NCI-H82 treated with DMSO at 0.1 percent for 48 hours (cell line): Measurements from ENCODE around the gene BANF1.

Source experiments
- DNase-seq: peaks from one replicate; lab custom pipeline; 2025; ENCODE audit not compliant: unreplicated experiment; lab: John Stamatoyannopoulos, UW

The BANF1 gene

DNA sequence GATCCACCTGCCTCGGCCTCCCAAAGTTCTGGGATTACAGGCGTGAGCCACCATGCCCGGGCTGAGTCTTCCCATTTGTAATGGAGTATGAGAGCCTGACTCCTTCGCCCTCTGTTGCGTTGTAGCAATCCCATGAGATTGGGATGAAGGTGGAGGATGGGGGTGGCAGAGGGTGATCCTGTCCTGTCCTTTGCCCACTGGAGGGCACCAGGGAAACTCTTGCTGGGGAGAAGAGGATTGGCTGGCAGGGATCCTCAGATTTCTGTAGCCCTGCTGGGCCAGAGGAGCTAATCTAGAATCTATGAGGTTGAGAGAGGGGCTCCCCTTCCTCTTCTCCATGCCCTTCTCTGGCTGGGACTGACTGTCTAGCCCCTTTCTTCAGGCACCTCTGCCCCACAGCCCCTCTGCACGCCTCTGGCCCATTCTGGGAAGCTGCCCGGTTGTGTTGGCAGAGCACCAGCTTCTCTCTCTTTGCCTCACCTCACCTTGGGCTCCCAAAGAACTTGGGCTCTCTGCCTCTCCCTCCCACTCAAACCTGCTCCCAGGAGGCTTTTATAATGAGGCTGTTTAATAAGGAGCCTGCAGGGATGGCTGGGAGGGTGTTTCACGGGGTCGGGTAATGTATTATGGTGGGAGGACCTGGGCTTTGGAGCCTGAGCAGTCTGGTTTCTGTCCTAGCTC lies 33.5 kb downstream of the BANF1 start:
- no peak for DNase-seq

DNA sequence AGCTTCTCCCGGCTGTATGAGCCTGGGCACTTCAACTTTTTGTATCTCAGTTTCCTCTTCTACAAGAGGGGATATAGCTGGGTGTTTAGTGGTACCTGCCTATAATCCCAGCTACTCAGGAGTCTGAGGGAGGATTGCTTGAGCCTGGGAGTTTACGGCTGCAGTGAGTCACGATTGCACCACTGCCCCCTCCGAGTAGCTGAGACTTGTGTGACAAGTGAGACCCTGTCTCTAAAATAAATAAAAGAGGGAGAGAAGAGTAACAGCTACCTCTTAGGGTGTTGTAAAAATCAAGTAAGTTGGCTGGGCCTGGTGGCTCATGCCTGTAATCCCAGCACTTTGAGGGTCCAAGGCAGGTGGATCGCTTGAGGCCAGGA lies 34.0 kb downstream of the BANF1 start:
- DNase-seq: no peak

DNA sequence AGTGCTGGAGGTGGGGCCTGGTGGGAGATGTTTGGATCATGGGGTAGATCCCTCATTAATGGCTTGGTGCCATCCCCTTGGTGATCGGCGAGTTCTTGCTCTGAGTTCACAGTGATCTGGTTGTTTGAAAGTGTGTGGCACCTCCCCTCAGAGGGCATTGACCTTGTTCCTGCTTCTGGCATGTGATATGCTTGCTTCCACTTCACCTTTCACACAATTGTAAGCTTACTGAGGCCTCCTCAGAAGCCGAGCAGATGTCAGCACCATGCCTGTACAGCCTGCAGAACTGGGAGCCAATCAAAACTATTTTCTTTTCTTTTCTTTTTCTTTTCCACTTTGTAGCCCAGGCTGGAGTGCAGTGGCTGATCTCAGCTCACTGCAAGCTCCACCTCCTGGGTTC lies 35.0 kb downstream of the BANF1 start:
- DNase-seq: no peak

DNA sequence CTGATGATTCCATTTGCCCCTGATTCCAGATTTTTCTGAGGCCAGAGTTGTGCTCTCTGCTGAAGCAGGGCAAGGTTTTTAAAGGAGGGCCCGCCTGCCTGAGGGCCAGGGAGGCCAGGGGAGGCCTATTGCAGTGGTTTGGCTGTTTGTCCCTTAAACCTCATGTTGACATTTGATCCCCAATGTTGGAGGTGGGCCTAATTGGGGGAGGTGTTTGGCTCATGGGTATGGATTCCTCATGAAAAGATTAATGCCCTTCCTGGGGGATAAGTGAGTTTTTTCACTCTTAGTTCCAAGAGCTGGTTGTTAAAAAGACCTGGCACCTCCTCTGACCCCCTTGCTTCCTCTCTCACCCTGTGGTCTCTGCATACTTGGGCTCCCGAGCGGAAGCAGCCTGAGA lies 37.5 kb downstream of the BANF1 start:
- DNase-seq: no peak

DNA sequence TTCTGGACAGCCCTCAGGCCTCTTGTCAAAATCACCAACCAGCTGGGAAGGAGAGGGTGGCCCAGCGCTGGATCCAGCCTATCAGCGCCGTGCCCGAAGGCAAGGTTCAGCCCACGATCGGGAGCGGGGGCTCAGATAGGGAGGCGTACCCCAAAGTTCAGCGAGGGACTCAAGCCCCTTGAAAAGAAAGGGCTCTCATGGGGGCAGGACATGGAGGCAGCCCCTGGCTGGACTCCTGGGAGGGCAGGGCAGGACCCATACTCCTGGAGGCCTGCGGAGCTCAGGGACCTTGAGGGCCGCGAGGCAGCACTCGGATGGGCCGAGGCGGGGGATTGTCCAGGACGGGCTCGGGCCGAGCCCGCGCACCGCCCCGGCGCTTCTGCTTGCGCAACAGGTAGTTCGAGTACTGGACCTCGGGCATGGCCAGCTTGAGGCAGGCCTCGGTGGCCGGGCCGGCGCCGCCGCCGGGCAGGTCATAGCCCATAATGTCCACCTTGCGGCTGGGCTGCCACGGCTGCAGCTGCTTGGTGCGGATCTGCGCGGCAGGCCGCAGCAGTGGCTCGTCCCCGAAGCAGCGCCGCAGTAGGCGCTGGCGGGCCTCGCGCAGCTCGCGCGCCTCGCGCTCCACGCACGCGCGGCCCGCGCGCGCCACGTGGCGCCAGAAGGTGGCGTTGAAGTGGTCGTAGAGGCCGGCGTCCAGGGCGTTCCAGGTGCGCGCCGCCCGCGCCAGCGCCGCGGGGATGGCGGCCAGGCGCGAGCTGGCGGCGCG lies 40.1 kb downstream of the BANF1 start:
- no peak for DNase-seq

- no peak for DNase-seq
These were observed 40.9 kb downstream of the BANF1 start for GRCh38 chr11:66042996-66043906.

- DNase-seq: no peak
These were observed 42.5 kb downstream of the BANF1 start for GRCh38 chr11:66044757-66045156.

DNA sequence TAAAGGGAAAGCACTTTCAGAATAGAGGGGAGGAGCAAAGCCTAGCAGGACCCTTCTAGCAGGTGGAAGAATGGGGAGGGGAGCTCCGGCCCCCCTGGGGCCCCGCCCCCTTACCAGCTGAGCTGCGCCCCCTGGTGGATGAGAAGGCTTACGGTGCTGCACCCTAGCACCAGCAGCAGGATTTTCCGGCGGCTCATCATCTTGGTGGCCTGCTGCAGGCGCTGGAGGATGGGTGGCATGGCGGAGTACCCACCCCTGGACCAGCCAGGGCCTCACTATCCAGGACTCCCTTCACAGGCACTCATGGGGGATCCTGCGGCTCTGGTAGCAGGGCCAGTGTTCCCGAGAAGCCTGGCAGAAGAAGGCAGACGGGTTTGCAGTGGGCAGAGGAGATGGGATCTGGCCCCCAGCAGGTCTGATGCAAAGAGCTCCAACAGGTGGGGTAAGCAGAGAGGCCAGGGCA lies 42.9 kb downstream of the BANF1 start:
- DNase-seq: peak; percentile 32

DNA sequence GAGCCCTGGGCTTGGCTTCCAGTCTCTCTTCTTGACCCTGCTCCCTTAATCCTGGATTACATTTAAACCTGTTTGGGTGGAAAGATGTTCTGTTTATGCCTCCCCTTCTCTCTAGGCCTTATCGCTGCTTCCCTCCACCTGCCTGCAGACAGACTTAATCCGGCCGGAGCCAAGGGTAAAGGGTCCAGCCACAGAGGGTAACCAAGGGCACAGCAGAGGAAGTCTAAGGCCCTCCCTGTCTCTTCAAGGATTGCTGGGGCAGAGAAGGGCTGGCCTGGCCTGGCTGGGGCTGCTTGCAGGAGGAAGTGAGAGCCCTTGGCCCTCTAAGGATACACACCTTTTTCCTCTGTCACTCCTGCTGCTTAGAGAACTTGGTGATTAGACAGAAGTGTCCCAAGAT lies 44.6 kb downstream of the BANF1 start:
- peak; percentile 65 for DNase-seq

GRCh38 chr11:66047541-66048365 lies 45.5 kb downstream of the BANF1 start:
- DNase-seq: no peak

DNA sequence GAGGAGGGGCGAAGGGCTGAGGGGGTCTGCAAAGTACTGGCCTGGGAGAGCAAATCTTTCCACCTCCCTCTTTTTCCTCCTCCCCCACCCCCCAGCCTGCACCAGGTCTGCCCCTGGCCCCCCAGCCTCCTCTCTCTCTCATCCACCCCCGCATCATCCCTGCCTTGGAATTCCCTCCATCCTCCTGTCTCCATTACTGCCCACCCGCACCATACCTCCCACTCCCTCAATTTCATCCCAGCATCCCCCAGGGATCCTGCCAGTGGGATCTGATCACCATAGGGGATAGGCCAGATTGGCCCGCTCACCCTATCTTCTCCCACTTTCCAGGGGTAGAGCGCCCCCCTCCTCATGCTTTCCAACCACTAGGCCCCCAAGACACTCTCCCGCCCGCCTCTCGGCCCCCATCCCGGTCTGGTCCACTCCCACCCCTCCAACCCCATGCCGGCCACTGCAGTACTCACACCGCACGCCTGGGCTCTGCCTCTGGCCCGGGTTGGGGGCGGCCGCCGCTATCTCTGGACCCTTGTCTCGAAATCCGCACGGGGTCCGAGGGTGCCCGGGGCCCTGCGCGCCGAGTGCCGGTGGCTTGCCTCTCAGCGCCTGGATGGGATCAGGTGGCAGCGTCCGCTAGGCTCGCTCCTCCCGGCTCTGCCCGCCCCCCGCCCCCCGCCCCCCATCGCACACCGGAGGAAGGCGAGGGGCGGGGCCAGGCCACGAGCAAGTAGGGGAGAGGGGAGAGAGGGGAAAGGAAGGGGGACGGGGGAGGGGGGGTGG lies 46.4 kb downstream of the BANF1 start, which contains the start of gene GAL3ST3:
GAL3ST3 (minus strand) TSS at position 615 of the 777 bp plus-strand sequence. CDS start 3,746 bp downstream, outside the sequence.
- DNase-seq: no peak

DNA sequence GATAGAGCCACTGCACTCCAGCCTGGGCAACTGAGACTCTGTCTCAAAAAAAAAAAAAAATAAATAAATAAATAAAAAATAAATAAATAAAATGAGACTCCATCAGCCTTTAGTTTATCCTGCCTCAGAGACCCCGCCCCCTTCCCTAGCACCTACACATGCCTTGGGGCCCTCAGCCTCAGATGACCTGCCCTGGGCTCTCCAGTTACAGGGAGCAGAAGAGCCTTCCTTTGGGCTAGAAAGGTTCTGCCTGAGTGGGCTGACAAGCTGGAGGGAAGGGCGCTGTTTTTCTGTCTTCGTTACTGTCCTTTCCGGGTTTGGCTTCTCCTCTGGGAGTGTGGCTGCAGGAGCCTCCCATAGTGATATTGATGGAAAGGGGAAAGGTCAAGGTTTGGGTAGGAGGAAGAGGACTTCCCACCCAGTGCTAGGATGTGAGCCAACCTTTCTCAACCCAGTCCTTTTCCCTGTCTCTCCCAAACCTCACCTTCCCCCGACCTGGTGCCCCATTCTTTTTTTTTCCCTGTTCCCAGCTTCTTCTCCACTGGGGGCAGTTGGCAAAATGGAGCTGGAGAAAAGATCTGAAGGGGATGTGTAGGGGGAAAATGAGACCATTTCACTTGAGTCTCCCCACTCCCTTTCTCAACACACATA lies 48.4 kb downstream of the BANF1 start:
- no peak for DNase-seq

GRCh38 chr11:66051371-66051765 lies 49.1 kb downstream of the BANF1 start:
- peak; percentile 22 for DNase-seq

DNA sequence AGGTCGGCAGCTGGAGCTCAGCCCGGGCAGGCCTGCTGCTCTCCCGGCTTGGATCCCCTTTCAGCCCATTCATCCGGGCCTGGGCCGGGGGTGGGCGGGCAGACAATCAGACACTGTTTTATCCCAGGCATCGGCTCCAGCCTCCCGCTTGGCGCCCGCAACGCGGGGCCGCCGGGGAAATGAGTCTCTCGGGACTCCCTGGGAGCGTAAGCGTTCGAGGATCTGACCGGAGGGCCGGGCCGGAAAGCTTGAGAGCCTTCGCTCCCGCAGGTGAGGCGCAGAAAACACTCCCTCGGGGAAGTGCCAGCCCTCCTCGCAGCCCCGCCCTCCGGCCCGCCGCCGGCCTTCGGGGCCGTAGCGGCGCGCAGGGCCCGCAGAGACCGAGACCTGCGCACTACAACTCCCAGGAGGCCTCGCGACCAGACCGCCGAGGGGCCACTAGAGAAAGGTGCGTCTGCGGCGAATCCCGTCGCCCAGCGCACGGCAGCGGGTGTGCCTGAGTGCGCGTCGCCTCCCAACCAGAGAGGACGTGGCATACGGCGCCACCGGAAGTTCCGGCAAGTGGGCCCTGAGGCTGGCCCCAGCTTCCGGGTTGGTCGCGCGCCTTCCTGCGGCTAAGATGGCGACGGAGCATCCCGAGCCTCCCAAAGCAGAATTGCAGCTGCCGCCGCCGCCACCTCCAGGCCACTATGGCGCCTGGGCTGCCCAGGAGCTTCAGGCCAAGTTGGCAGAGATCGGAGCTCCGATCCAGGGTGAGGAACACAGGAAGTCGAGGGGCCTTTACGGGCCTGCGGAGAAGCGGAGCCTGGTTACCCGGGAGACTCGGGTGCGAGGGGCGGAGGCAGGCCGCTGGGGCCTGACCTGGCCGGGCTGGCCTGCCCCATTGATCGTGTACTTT lies 49.7 kb downstream of the BANF1 start, which contains the start of gene SF3B2:
SF3B2 (plus strand) TSS at position 599 of the 898 bp plus-strand sequence; CDS start at position 620, 21 bp downstream.
- peak; percentile 89 for DNase-seq

DNA sequence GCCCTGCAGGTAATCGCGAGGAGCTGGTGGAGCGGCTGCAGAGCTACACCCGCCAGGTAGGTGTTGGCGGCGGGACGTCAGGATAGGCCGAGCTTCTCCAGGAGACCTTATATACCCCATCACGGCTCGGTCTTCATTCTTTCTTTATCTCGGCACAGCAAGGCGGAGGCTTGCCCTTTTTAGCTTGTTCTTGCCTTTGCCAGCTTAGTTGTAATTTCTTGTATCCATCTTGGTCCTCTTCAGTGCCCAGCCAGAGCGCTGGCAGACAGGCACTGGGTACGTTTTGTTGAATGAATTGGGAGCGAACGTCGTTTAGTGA lies 50.3 kb downstream of the BANF1 start:
- no peak for DNase-seq
